HG02981 (cell line): ENCODE data around the gene OTUD3.

Source experiments
- ATAC-seq: cut with Tn5 transposase; IDR thresholded peaks from one replicate; pipeline ENCODE4 v1.9.1; 2021; ENCODE audit warnings: mild to moderate bottlenecking, moderate library complexity; ENCODE audit not compliant: unreplicated experiment

OTUD3 gene

DNA sequence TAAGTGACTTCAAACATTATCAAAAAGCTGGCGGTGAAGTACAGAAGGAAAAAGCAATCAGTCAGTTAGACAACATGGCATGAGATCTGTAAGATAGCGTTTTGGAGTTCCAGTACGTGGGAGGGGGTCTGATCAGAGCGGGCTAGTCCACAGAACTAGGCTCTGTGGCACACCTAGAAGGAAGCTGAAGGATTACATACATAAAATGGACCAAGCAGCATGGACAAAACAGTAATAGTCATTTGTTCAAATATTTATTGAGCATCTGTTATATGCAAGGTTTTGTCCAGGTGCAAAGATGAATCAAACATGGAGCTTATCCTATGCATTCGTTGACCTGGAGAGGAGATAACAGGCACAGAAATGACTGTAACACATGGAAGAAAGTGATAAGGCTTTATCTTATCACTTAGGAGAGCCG, 64.1 kb downstream of the OTUD3 start:
- ATAC-seq, result no peak

GRCh38 chr1:19946971-19947370, 64.8 kb downstream of the OTUD3 start:
- no peak for ATAC-seq

DNA sequence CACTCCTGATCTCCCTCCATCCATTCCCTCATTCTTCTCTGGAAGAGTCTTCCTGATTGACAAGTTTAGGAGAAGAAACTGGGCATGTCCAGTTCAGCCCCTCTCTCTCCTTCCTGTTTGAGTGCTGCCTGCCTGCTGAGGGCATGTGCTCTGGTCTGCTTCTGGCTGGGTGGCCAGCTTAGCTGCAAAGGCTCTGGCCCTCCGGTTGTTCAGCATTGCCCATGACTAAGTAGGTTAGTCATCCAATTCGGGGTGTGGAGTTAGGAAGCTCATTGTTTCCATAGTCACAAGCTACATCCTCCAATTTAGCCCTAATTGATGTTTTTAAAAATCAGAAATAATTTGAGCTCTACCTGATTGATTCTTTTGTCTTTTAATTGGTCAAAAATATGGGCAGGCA, 66.8 kb downstream of the OTUD3 start:
- ATAC-seq, result no peak

DNA sequence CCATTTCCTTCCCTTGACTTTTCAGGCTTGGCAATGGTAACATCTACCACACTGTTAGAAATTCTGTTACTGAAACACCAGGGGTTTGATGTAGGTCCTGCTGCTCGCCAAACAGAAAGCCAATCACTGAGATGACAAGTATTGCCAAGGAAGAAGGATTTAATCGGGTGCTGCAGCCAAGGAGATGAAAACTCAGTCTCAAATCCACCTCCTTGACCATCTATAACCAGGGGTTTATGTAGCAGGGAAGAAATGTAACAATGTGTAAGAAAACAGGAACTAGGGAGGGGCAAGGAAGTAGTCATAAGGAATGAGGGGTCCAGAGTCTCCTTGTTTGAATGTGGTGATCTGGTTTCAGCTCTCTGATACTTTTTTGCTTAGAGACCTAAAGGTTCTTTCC, 71.9 kb downstream of the OTUD3 start:
- ATAC-seq, result no peak

- no peak for ATAC-seq
Observed at GRCh38 chr1:19955534-19956170, 73.5 kb downstream of the OTUD3 start.

DNA sequence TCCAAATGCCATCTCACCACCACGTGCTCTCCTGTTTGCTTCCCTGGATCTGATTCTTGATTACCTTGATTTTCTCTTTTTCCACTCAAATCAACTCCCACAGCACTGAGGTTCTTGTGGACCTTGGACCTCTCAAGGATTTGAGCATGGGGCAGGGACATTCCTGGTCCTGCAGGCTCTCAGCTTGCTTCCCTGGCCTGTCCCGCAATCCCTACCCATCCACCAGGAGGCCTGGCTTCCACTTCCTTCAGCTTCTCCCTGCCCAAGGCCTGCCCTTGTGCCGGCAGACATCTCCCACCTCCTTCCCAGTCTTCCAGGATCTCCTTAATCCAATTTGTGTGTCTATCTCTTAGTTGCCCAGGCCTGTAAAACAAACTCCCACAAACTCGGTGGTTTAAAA, 75.6 kb downstream of the OTUD3 start:
- ATAC-seq, result no peak

DNA sequence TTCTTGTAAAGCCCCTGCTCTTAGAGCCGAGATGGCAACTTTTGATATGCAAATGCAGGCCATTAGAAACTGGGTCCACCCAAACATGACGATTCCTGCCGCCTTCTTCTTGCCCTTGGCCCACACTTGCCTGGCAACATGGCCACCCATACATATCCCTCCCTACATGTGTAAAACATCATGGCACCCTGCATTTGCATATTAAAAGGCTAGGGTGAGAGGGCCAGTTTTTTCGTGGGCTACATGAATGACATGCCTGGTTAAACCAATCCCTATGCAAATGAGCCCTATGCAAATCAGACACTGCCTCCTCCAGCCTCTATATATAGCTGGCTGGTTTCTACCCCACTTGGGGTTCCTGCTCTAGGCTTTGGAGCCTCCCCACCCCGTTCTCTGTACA, 78.4 kb downstream of the OTUD3 start:
- no peak for ATAC-seq
